GM18508 (cell line): ENCODE measurements around the gene BOLA1.
"Not testable (repeated sequence)": the region's sequence is repeated elsewhere in the genome, so short reads cannot be mapped to it uniquely, and the experiment has no call there.

Experiments used
- ATAC-seq: cut with Tn5 transposase; IDR thresholded peaks from one replicate; pipeline ENCODE4 v1.9.1; 2021; ENCODE audit warnings: moderate number of reproducible peaks; ENCODE audit not compliant: insufficient read depth, unreplicated experiment

The BOLA1 gene

GRCh38 chr1:149899460-149900284 lies at the start of gene BOLA1:
Gene BOLA1 (plus strand): TSS chr1:149899568. CDS start chr1:149900060, 492 bp downstream.
- peak; percentile 53 for ATAC-seq

- no peak for ATAC-seq
These were observed 49.4 kb upstream of the BOLA1 start for GRCh38 chr1:149849947-149850360.

- ATAC-seq: peak; percentile 42
These were observed 48.5 kb upstream of the BOLA1 start for GRCh38 chr1:149850732-149851345.

GRCh38 chr1:149851585-149852213 lies 47.7 kb upstream of the BOLA1 start:
- not testable (repeated sequence) for ATAC-seq

- not testable (repeated sequence) for ATAC-seq
These were observed 47.1 kb upstream of the BOLA1 start for GRCh38 chr1:149852263-149852662.

- ATAC-seq: not testable (repeated sequence)
These were observed 39.1 kb upstream of the BOLA1 start for GRCh38 chr1:149860271-149860670.

GRCh38 chr1:149860684-149861496 lies 38.5 kb upstream of the BOLA1 start:
- not testable (repeated sequence) for ATAC-seq

GRCh38 chr1:149861497-149862054 lies 37.8 kb upstream of the BOLA1 start:
- not testable (repeated sequence) for ATAC-seq

GRCh38 chr1:149866887-149867286 lies 32.5 kb upstream of the BOLA1 start:
- not testable (repeated sequence) for ATAC-seq

GRCh38 chr1:149873060-149873459 lies 26.3 kb upstream of the BOLA1 start:
- ATAC-seq: not testable (repeated sequence)

- ATAC-seq: no peak
These were observed 22.0 kb upstream of the BOLA1 start for GRCh38 chr1:149877211-149877946.

- ATAC-seq: no peak
These were observed 19.8 kb upstream of the BOLA1 start for GRCh38 chr1:149879556-149879955.

GRCh38 chr1:149881876-149882275 lies 17.5 kb upstream of the BOLA1 start:
- ATAC-seq: no peak

- ATAC-seq: no peak
These were observed 15.6 kb upstream of the BOLA1 start for GRCh38 chr1:149883598-149884247.

GRCh38 chr1:149884433-149885338 lies 14.7 kb upstream of the BOLA1 start:
- no peak for ATAC-seq

GRCh38 chr1:149885339-149886120 lies 13.8 kb upstream of the BOLA1 start:
- no peak for ATAC-seq

GRCh38 chr1:149886121-149886395 lies 13.3 kb upstream of the BOLA1 start:
- not testable (repeated sequence) for ATAC-seq
